Fibroblast of lung (primary cell): ENCODE measurements around the gene CUBN. TPM values are rescaled to one million over a fixed set of nuclear protein-coding genes. Genes with fewer than 3 reads are reported as not detected.
A peak's percentile ranks its signal among the peaks of the same experiment; 100 is the strongest.

Source experiments
- DNase-seq, 2 donors: peaks; one replicate each; pipeline versions ENCODE4 v3.0.0 to v3.0.0-alpha.2; 2010; ENCODE audit warnings: low read depth in 2 of 2
- H2AFZ ChIP-seq: 2 replicates; pipeline ENCODE4 v1.5.1; 2012; ENCODE audit warnings: low read length, control low read depth, inconsistent platforms
- H3K27ac ChIP-seq: 2 replicates; pipeline ENCODE4 v1.5.1; 2011; ENCODE audit warnings: low read length, control low read depth; ENCODE audit not compliant: insufficient read depth
- H3K27me3 ChIP-seq: 2 replicates; pipeline ENCODE4 v1.5.1; 2011; ENCODE audit warnings: mild to moderate bottlenecking, low read length; ENCODE audit not compliant: control insufficient read depth, insufficient read depth
- H3K36me3 ChIP-seq: 2 replicates; pipeline ENCODE4 v1.5.1; 2011; ENCODE audit warnings: low read length; ENCODE audit not compliant: control insufficient read depth, insufficient read depth
- H3K4me1 ChIP-seq: 2 replicates; pipeline ENCODE4 v1.5.1; 2011; ENCODE audit warnings: low read length; ENCODE audit not compliant: control insufficient read depth, insufficient read depth; ENCODE audit errors: extremely low read depth
- H3K4me2 ChIP-seq: 2 replicates; pipeline ENCODE4 v1.5.1; 2011; ENCODE audit warnings: low read length, control low read depth; ENCODE audit not compliant: insufficient read depth; ENCODE audit errors: extremely low read depth
- H3K4me3 ChIP-seq, 4 experiments: fragments of 200-600 bp in 1 of 4; sonication (generic) in 1 of 4; replicated peaks in 1 of 4; 2 replicates each; pipeline ENCODE4 v1.5.1; 2011 to 2016; ENCODE audit warnings: low read length in 4 of 4, low read depth in 3 of 4, mild to moderate bottlenecking in 3 of 4, control low read depth in 2 of 4, inconsistent platforms in 1 of 4, mixed read lengths in 1 of 4; ENCODE audit not compliant: insufficient read depth in 1 of 4; ENCODE audit errors: control extremely low read depth in 1 of 4
- H3K79me2 ChIP-seq: 2 replicates; pipeline ENCODE4 v1.5.1; 2012; ENCODE audit warnings: mild to moderate bottlenecking, low read length, inconsistent platforms; ENCODE audit not compliant: control insufficient read depth, insufficient read depth
- H3K9ac ChIP-seq: 2 replicates; pipeline ENCODE4 v1.5.1; 2011; ENCODE audit warnings: mild to moderate bottlenecking, low read length, control low read depth; ENCODE audit not compliant: insufficient read depth
- H3K9me3 ChIP-seq: 2 replicates; pipeline ENCODE4 v1.5.1; 2012; ENCODE audit warnings: low read depth, low read length; ENCODE audit not compliant: control insufficient read depth, insufficient read depth
- H4K20me1 ChIP-seq: 2 replicates; pipeline ENCODE4 v1.5.1; 2011; ENCODE audit warnings: low read length; ENCODE audit not compliant: control insufficient read depth, insufficient read depth; ENCODE audit errors: extremely low read depth
- CTCF ChIP-seq, 2 donors: IDR thresholded peaks in 1 of 2; conservative IDR thresholded peaks in 1 of 2; 1 replicate in 1 of 2; 2 replicates in 1 of 2; pipeline ENCODE4 v1.5.1; 2011 to 2012; ENCODE audit warnings: low read length in 2 of 2, control low read depth in 1 of 2, inconsistent platforms in 1 of 2, low read depth in 1 of 2, mild to moderate bottlenecking in 1 of 2
- EZH2 ChIP-seq: IDR thresholded peaks from 2 replicates; pipeline ENCODE4 v1.5.1; 2012; ENCODE audit warnings: low read length, control low read depth, mild to moderate bottlenecking; ENCODE audit errors: missing control alignments
- polyA plus RNA-seq, 2 donors: library from polyadenylated mRNA; depleted of rRNA in 1 of 2; stranded (reverse) in 1 of 2; unstranded in 1 of 2; fragments of >200 nt; gene quantifications; 2 replicates each; pipeline ENCODE4 v1.2.1, GENCODE V29; 2011 to 2012; ENCODE audit warnings: missing spikeins in 1 of 2
- total RNA-seq: library from RNA; depleted of rRNA; stranded (reverse); fragments of >200 nt; gene quantifications from 2 replicates; pipeline ENCODE4 v1.2.1, GENCODE V29; 2014

The CUBN gene
- total and polyA plus RNA-seq, 2 donors (not counting 1 experiment from before 2014, with no cell fraction given) = 1.3 to 1.5 TPM

GRCh38 chr10:16954280-16955030 lies 175.2 kb downstream of the CUBN start:
- Histone ChIP-seq H3K9me3 (no peaks in the 10 kb centered on the region), H3K4me3 (no peak overlapping the region), H4K20me1 (no peaks in the 10 kb centered on the region), H3K4me2 (no peak overlapping the region), H3K4me1 (peaks cover 6% of the 10 kb centered on the region), H3K27me3 (no peaks in the 10 kb centered on the region), H3K79me2 (no peaks in the 10 kb centered on the region), H3K27ac (no peak overlapping the region), H2AFZ (peak overlapping the region; percentile 63), H3K9ac (no peak overlapping the region), H3K36me3 (no peaks in the 10 kb centered on the region)
- TF ChIP-seq EZH2 (no peak), CTCF (conservative IDR thresholded peaks at IDR 0.05 in 1 of 2, IDR thresholded peaks at IDR 0.05 in 1 of 2; ENCODE audit: low read depth in 1 of 2, low read length in 2 of 2) (no peak)
- DNase-seq = no peak

- no peaks in the 10 kb centered on the region for H3K79me2 ChIP-seq
- H3K9ac ChIP-seq = no peak overlapping the region
- no peaks in the 10 kb centered on the region for H3K9me3 ChIP-seq
- no peak overlapping the region for H3K27ac ChIP-seq
- H2AFZ ChIP-seq = no peak overlapping the region
- no peak overlapping the region for H3K4me2 ChIP-seq
- peak in 1 of 2 donors; percentile 42 for DNase-seq
- no peak overlapping the region for H3K4me3 ChIP-seq
- TF ChIP-seq CTCF (conservative IDR thresholded peaks at IDR 0.05 in 1 of 2, IDR thresholded peaks at IDR 0.05 in 1 of 2; ENCODE audit: low read depth in 1 of 2, low read length in 2 of 2) (no peak), EZH2 (no peak)
- peaks cover 6% of the 10 kb centered on the region for H3K4me1 ChIP-seq
- H4K20me1 ChIP-seq = no peaks in the 10 kb centered on the region
- H3K27me3 ChIP-seq = no peaks in the 10 kb centered on the region
- H3K36me3 ChIP-seq = no peaks in the 10 kb centered on the region
Observed at GRCh38 chr10:16953270-16953669, 176.3 kb downstream of the CUBN start.

GRCh38 chr10:16952610-16953009 lies 177.0 kb downstream of the CUBN start:
- no peak for DNase-seq
- no peaks in the 10 kb centered on the region for H4K20me1 ChIP-seq
- no peak overlapping the region for H3K4me2 ChIP-seq
- no peaks in the 10 kb centered on the region for H3K36me3 ChIP-seq
- H3K9me3 ChIP-seq = no peaks in the 10 kb centered on the region
- no peak overlapping the region for H3K4me3 ChIP-seq
- H3K9ac ChIP-seq = no peak overlapping the region
- no peaks in the 10 kb centered on the region for H3K27me3 ChIP-seq
- H2AFZ ChIP-seq = no peak overlapping the region
- no peaks in the 10 kb centered on the region for H3K79me2 ChIP-seq
- H3K4me1 ChIP-seq = peaks cover 6% of the 10 kb centered on the region
- TF ChIP-seq EZH2 = no peak
- H3K27ac ChIP-seq = no peak overlapping the region
